ENCODE measurements around the gene TRIM32.
A peak's percentile ranks its signal among the peaks of the same experiment; 100 is the strongest.

TRIM32 gene

DNA sequence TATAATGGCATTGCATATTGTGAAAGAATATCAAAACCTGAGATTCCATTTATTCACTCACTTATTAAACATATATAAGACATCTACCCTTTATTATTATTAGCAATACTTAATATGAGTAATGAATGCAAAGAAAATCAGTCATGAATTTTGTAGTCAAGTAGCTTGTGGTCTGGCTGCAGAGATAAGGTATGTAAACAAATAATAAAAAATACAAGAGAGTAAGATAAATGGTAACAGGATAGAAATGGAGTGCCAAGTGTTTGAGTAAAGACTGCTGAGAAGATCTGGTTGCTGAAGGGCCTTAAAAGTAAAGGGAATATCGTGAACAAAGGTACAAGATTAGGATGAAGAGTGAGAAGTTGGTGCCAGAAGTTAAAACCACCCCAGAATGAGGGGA, 18.4 kb downstream of the TRIM32 start:
- DNase-seq (ENCODE audit: low read depth, low spot score), result no peak

DNA sequence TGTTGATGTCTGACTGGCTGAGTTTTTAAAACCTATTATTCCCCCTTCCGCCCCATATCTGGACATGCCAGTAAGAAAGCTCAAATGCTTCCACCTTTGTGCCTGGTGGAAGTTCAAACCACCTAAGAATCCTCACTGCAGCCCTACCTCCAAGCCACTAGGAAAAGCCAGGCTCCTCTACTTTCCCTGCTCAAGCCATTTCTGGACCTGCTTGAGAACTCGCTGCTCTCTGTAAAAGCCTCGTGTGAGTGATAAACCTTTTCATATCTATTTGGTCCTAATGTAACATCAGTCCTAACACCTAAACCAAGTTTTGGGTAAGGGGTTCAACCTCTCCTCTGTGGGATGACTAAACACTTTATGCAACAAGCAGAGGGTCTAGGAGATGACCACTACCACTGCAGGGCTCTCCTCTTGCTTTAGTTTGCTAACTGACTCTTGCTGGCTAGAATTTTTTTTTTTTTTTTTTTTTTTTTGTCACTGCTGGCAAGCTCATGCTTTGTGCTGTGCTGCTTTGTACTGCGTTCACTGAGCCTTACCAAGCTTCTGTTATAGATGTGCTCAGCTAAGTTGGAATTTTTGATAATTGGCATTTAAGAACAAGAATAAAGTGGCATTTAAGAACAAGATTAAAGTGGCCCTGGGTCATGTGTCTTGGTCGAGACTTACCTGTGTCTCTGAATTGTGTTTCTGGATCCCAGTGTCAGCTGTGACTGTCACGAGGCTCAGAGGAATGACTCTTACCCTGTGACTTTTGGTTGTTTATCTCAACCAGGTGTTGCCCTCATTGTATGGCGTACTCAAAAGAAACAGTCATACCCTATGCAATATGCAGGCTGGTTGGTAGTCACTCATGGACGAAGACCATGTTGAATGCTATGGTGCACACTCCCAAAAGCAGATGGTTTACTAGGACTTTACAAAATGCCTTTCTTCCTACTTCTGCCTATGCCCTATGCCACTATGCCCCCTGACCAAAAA, 19.5 kb downstream of the TRIM32 start:
- DNase-seq (ENCODE audit: low read depth, low spot score), result no peak

- DNase-seq (ENCODE audit: low read depth, low spot score), result no peak
Measured at GRCh38 chr9:116712781-116713180, 25.7 kb downstream of the TRIM32 start.

DNA sequence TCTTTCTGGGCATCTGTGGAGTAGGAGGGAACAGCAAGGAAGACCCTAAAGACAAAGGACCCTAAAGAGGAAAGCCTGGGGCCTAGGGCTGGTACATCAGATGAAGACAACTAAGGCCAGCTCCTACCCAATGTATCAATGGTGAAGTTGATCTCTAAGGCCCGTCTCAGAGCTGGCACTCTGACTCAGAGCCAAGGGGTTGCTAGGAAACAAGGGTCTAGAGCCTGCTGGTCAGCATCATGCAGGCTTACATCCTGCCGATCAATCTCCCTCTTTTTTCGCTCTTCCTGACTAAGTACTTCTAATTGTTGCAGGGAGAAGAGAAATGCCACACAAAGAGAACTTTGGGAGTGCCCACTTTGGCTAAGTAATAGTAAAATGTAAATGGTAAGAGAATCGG, 26.2 kb downstream of the TRIM32 start:
- DNase-seq (ENCODE audit: low read depth, low spot score), result no peak

- peak; percentile 55 for DNase-seq (ENCODE audit: low read depth, low spot score)
Measured at GRCh38 chr9:116715751-116716150, 28.6 kb downstream of the TRIM32 start.

GRCh38 chr9:116716438-116716837, 29.3 kb downstream of the TRIM32 start:
- DNase-seq (ENCODE audit: low read depth, low spot score), result no peak

- DNase-seq (ENCODE audit: low read depth, low spot score), result no peak
Measured at GRCh38 chr9:116717150-116717549, 30.0 kb downstream of the TRIM32 start.

- peak; percentile 47 for DNase-seq (ENCODE audit: low read depth, low spot score)
Measured at GRCh38 chr9:116718111-116718510, 31.0 kb downstream of the TRIM32 start.

DNA sequence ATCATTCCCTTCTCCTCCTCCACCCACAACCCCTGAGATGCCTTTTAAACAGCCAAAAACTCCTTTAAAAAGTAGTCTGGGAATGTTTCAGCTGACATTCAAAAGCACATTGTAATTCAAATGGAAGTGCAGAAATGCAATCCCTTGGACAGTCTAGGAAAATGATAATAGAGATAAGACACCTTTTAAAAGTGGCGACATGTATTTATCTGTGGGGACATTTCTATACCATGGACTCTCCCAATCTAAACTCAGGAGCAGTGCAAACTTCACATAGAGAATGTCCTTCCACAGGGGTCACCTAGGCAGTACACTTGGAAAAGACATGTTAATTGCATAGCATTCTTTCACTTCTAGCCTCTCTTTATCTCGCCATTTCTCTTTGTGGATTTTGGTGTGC, 33.0 kb downstream of the TRIM32 start:
- no peak for DNase-seq (ENCODE audit: low read depth, low spot score)

GRCh38 chr9:116721411-116721810, 34.3 kb downstream of the TRIM32 start:
- no peak for DNase-seq (ENCODE audit: low read depth, low spot score)

DNA sequence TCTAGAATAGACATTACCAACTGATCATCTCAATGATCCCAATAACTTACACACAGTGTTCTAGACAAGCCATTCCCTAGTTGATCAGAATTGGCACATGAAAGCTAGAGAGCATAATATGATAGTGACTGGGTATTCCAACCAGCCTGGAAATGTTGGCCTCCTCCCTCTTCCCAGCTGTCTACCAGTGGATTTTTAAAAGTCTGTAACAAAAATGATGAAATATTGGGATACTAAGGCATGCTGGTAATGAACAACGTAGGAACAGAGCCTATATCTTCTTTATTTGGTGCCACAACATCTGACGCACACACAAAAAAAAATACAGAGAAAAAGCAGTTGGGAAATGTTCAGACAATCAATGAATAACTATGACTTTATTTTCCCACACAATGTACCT, 34.8 kb downstream of the TRIM32 start:
- no peak for DNase-seq (ENCODE audit: low read depth, low spot score)

DNA sequence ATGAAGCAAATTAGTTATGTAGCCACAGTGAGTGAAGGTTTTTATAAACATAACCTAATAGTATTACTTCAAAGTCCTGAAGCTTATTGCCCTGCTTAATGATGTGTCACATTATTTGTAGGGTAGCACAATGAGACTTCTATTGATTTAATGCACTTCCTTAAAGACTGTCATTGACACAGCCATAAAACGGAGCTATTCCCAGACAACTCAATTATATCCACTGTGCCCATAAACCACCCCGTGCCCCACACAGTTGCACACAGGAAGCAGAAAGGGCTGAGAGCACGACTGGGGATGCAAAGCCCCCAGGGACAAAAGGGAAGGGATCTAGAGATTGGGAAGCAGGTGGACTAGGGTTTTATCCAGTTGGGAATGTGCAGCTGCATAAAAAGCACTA, 37.0 kb downstream of the TRIM32 start:
- no peak for DNase-seq (ENCODE audit: low read depth, low spot score)

GRCh38 chr9:116726602-116727001, 39.5 kb downstream of the TRIM32 start:
- DNase-seq (ENCODE audit: low read depth, low spot score), result no peak

GRCh38 chr9:116733010-116733641, 46.0 kb downstream of the TRIM32 start:
- DNase-seq (ENCODE audit: low read depth, low spot score), result no peak

GRCh38 chr9:116736399-116737151, 49.5 kb downstream of the TRIM32 start:
- DNase-seq (ENCODE audit: low read depth, low spot score), result no peak

DNA sequence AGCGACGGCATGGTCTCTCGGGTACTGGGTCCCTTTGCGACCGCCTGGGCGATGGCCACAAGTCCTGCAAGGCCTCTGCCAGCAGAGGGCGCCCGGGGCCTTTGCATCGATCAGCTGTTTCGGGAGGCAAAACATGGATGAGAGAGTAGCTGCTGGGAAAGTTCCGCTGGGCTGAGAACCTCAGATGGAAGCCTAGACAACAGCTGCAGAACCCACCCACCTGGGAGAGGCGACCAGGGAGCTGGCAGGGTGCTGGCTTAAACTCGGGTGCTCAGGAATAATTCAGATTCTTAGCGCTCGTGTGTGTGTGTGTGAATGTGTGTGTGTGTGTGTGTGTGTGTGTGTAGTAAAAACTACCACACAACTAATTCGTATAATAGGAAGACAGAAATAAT, 50.0 kb downstream of the TRIM32 start:
- DNase-seq (ENCODE audit: low read depth, low spot score), result peak; percentile 93

- DNase-seq (ENCODE audit: low read depth, low spot score), result no peak
Measured at GRCh38 chr9:116741086-116741740, 54.1 kb downstream of the TRIM32 start.

GRCh38 chr9:116741742-116742141, 54.6 kb downstream of the TRIM32 start:
- DNase-seq (ENCODE audit: low read depth, low spot score), result no peak

DNA sequence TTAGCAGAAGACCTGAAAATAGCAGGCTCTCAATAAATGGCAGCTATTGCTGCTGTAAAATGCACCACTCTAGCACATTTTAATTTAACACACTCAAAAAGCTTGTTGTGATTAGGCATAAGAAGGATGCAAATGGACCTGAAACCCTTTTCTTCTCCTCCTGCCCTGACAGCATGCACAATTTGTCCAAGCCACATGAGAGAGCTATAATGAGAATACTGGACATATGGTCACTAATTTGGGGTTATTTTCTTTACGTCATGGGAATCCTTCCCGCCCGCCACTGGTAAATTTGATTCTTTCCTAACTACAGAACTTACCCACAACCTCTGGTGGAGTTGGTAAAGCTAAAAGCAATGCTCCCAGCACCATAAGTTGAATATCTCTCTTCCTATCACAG, 62.1 kb downstream of the TRIM32 start:
- no peak for DNase-seq (ENCODE audit: low read depth, low spot score)

DNA sequence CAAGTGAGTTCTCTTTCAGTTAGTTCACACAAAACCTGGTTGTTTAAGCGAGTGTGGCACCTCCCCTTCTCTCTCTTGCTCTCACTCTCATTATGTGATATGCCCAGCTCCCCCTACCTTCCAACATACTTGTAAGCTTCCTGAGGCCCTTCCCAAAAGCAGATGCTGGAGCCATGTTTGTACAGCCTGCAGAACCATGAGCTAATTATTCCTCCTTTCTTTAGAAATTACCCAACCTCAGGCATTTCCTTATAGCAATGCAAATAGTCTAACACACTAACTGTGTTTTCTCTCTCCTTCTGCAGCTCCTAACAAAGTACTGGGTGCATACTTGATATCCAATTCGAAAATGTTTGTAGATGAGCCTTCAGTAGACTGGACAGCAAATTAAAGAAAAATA, 62.7 kb downstream of the TRIM32 start:
- no peak for DNase-seq (ENCODE audit: low read depth, low spot score)

DNA sequence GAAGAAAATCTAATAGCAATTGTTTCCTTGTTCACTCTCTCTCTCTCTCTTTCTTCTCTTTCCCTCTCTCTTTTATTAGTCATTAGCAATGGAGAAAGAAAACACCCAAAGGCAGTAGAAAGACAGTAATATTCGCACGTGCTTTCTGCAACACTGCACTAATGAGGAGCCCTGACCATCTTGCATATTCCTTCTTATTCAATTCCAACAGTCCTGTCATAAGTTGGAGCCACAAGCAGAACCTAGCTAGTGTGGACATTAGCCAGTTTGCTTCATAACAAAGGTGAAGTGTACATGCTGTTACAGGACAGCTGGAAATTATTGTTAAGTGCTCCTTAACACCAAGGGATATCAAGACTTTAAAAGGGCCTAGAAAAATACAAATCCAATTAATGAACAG, 63.4 kb downstream of the TRIM32 start:
- DNase-seq (ENCODE audit: low read depth, low spot score), result no peak

Data from ELF-1 (cell line).